ENCODE results near the gene CYP27C1. TPM values are rescaled to one million over a fixed set of nuclear protein-coding genes. Genes with fewer than 3 reads are reported as not detected.

The CYP27C1 gene
- total RNA-seq, 4 donors from 2014 or later, result 1.8 to 12.7 (median 2.9) TPM

GRCh38 chr2:127146820-127147502 is 73.1 kb downstream of the CYP27C1 start:
- TF ChIP-seq CTCF (IDR thresholded peaks at IDR 0.05), result no peak
- no peak for TF ChIP-seq POLR2AphosphoS5 (IDR thresholded peaks at IDR 0.05)
- no peak for TF ChIP-seq POLR2A (IDR thresholded peaks at IDR 0.05)
- no peak for TF ChIP-seq EP300 (IDR thresholded peaks at IDR 0.05)
- Histone ChIP-seq H3K4me3 (no peak overlapping the region), H3K4me1 (peaks cover 27% of the 10 kb centered on the region), H3K9me3 (no peaks in the 10 kb centered on the region), H3K36me3 (no peaks in the 10 kb centered on the region), H3K27ac (no peak overlapping the region), H3K27me3 (no peaks in the 10 kb centered on the region)
- WGBS, result 79% methylated on average over 6 of the region's 10 CpGs
- DNase-seq (ENCODE audit: low spot score in 2 of 2), result no peak

- DNase-seq (ENCODE audit: low spot score in 2 of 2), result no peak
- WGBS, result 96% methylated on average over 16 of the region's 18 CpGs
Measured at GRCh38 chr2:127146071-127146725, 73.9 kb downstream of the CYP27C1 start.

GRCh38 chr2:127145280-127145895 is 74.7 kb downstream of the CYP27C1 start:
- peak overlapping the region; percentile 61 for H3K27ac ChIP-seq
- H3K4me3 ChIP-seq, result no peak overlapping the region
- no peak for TF ChIP-seq EP300 (IDR thresholded peaks at IDR 0.05)
- TF ChIP-seq POLR2AphosphoS5 (IDR thresholded peaks at IDR 0.05), result no peak
- no peak for TF ChIP-seq POLR2A (IDR thresholded peaks at IDR 0.05)
- no peak for TF ChIP-seq CTCF (IDR thresholded peaks at IDR 0.05)
- DNase-seq (ENCODE audit: low spot score in 2 of 2), result no peak
- no peaks in the 10 kb centered on the region for H3K36me3 ChIP-seq
- WGBS, result 45% methylated on average over 1 of the region's 1 CpG
- no peaks in the 10 kb centered on the region for H3K9me3 ChIP-seq
- H3K4me1 ChIP-seq, result peaks cover 27% of the 10 kb centered on the region
- no peaks in the 10 kb centered on the region for H3K27me3 ChIP-seq

More at GRCh38 chr2:127146071-127146725, 73.9 kb downstream of the CYP27C1 start:
- no peaks in the 10 kb centered on the region for H3K36me3 ChIP-seq
- no peak overlapping the region for H3K4me3 ChIP-seq
- H3K4me1 ChIP-seq, result peaks cover 27% of the 10 kb centered on the region
- no peak overlapping the region for H3K27ac ChIP-seq
- TF ChIP-seq EP300 (IDR thresholded peaks at IDR 0.05) (no peak), POLR2A (IDR thresholded peaks at IDR 0.05) (no peak), POLR2AphosphoS5 (IDR thresholded peaks at IDR 0.05) (no peak), CTCF (IDR thresholded peaks at IDR 0.05) (no peak)
- H3K27me3 ChIP-seq, result no peaks in the 10 kb centered on the region
- no peaks in the 10 kb centered on the region for H3K9me3 ChIP-seq

- DNase-seq (ENCODE audit: low spot score in 2 of 2), result no peak
- no peak for TF ChIP-seq EP300 (IDR thresholded peaks at IDR 0.05)
- TF ChIP-seq POLR2AphosphoS5 (IDR thresholded peaks at IDR 0.05), result no peak
- no peak for TF ChIP-seq CTCF (IDR thresholded peaks at IDR 0.05)
- no peak for TF ChIP-seq POLR2A (IDR thresholded peaks at IDR 0.05)
- Histone ChIP-seq H3K27ac (peak overlapping the region; percentile 61), H3K4me3 (no peak overlapping the region), H3K4me1 (peaks cover 27% of the 10 kb centered on the region), H3K9me3 (no peaks in the 10 kb centered on the region), H3K27me3 (no peaks in the 10 kb centered on the region), H3K36me3 (no peaks in the 10 kb centered on the region)
- 59% methylated on average over 11 of the region's 11 CpGs for WGBS
Measured at GRCh38 chr2:127143841-127144782, 76.0 kb downstream of the CYP27C1 start.
